H1 (cell line): Measurements from ENCODE around the gene PAXX. TPM values are rescaled to one million over a fixed set of nuclear protein-coding genes. Genes with fewer than 3 reads are reported as not detected.

Source experiments
- CTCF ChIA-PET: fragments of 300-600 bp; sonication (Branson Sonifier 250); formaldehyde crosslinking; loops from one replicate; lab custom pipeline; 2021; ENCODE audit not compliant: partially characterized antibody; lab: Charles Lee
- POLR2A ChIA-PET: fragments of 300-600 bp; sonication (Branson Sonifier 250); formaldehyde crosslinking; loops from one replicate; lab custom pipeline; 2021; ENCODE audit warnings: inconsistent platforms; ENCODE audit not compliant: partially characterized antibody; lab: Charles Lee
- DNase-seq, 2 experiments: peaks; one replicate each; pipeline versions ENCODE4 v3.0.0 to v3.0.0-alpha.2; 2010 to 2022; ENCODE audit warnings: low spot score in 2 of 2, low read depth in 1 of 2, mixed read lengths in 1 of 2
- FAIRE-seq: peaks from 2 replicates; lab custom pipeline; 2011; peaks lifted over from hg19 to GRCh38; lab: Jason Lieb, UNC
- H2AFZ ChIP-seq: 2 replicates; pipeline ENCODE4 v1.8.1; 2012; ENCODE audit warnings: low read length, inconsistent platforms
- H2AK5ac ChIP-seq: 2 replicates; pipeline ENCODE4 v1.6.1; 2013; ENCODE audit warnings: low read depth, low read length
- H2BK120ac ChIP-seq: replicated peaks from 2 replicates; pipeline ENCODE3; 2013; ENCODE audit warnings: low read depth, low read length, inconsistent platforms
- H2BK12ac ChIP-seq: 2 replicates; pipeline ENCODE4 v1.6.1; 2013; ENCODE audit warnings: low read depth, low read length
- H2BK15ac ChIP-seq: 2 replicates; pipeline ENCODE4 v1.6.1; 2013; ENCODE audit warnings: low read length
- H2BK20ac ChIP-seq: 2 replicates; pipeline ENCODE4 v1.6.1; 2013; ENCODE audit warnings: low read length
- H2BK5ac ChIP-seq: 2 replicates; pipeline ENCODE4 v1.6.1; 2013; ENCODE audit warnings: low read depth, low read length
- H3K14ac ChIP-seq: 2 replicates; pipeline ENCODE4 v1.6.1; 2013; ENCODE audit warnings: inconsistent platforms; ENCODE audit not compliant: insufficient read length
- H3K18ac ChIP-seq: 2 replicates; pipeline ENCODE4 v1.6.1; 2013; ENCODE audit warnings: low read length; ENCODE audit errors: extremely low read depth
- H3K23ac ChIP-seq: 2 replicates; pipeline ENCODE4 v1.6.1; 2013; ENCODE audit warnings: inconsistent platforms; ENCODE audit not compliant: insufficient read length
- H3K23me2 ChIP-seq: 2 replicates; pipeline ENCODE4 v1.6.1; 2013; ENCODE audit warnings: low read depth, low read length
- H3K27ac ChIP-seq: 2 replicates; pipeline ENCODE4 v1.6.1; 2011; ENCODE audit warnings: low read depth, low read length, inconsistent platforms
- H3K27me3 ChIP-seq, 4 experiments: replicated peaks in 1 of 4; 1 replicate in 1 of 4; 2 replicates in 3 of 4; pipeline versions ENCODE4 v1.6.1 to v1.8.1; 2011 to 2013; ENCODE audit warnings: low read length in 3 of 4, mild to moderate bottlenecking in 3 of 4, inconsistent platforms in 2 of 4, mixed read lengths in 2 of 4, moderate library complexity in 1 of 4; ENCODE audit not compliant: control insufficient read depth in 3 of 4, insufficient read depth in 3 of 4; ENCODE audit errors: extremely low read depth in 1 of 4
- H3K36me3 ChIP-seq, 4 experiments: 2 replicates each; pipeline versions ENCODE4 v1.6.1 to v1.8.1; 2011 to 2013; ENCODE audit warnings: mild to moderate bottlenecking in 4 of 4, low read length in 3 of 4, moderate library complexity in 2 of 4, control low read depth in 1 of 4, inconsistent platforms in 1 of 4; ENCODE audit not compliant: insufficient read depth in 4 of 4, control insufficient read depth in 2 of 4
- H3K4ac ChIP-seq: replicated peaks from 2 replicates; pipeline ENCODE3; 2013; ENCODE audit warnings: low read length, low read depth, mixed read lengths, inconsistent platforms; ENCODE audit not compliant: insufficient read length
- H3K4me1 ChIP-seq, 4 experiments: replicated peaks in 1 of 4; 1 replicate in 1 of 4; 2 replicates in 3 of 4; pipeline versions ENCODE4 v1.6.1 to v1.8.1; 2011 to 2013; ENCODE audit warnings: low read length in 3 of 4, inconsistent platforms in 2 of 4, mixed read lengths in 1 of 4; ENCODE audit not compliant: insufficient read depth in 4 of 4, control insufficient read depth in 3 of 4
- H3K4me2 ChIP-seq, 2 experiments: 2 replicates each; pipeline versions ENCODE4 v1.6.1 to v1.8.1; 2011 to 2013; ENCODE audit warnings: low read depth in 2 of 2, low read length in 2 of 2, control low read depth in 1 of 2, inconsistent platforms in 1 of 2, mild to moderate bottlenecking in 1 of 2; ENCODE audit not compliant: insufficient read depth in 1 of 2
- H3K4me3 ChIP-seq, 4 experiments: fragments of 200-600, 300-600 bp in 1 of 4; sonication (generic), shearing (Covaris generic), sonication (Bioruptor Twin) in 1 of 4; 2 replicates each; pipeline versions ENCODE4 v1.5.1 to v1.8.1; 2011 to 2016; ENCODE audit warnings: low read length in 4 of 4, low read depth in 3 of 4, control low read depth in 2 of 4, inconsistent platforms in 2 of 4, mild to moderate bottlenecking in 2 of 4, mixed read lengths in 1 of 4, moderate library complexity in 1 of 4; ENCODE audit not compliant: insufficient read depth in 2 of 4; ENCODE audit errors: extremely low read depth in 1 of 4
- H3K56ac ChIP-seq: replicated peaks from 2 replicates; pipeline ENCODE3; 2013; ENCODE audit warnings: low read depth, mild to moderate bottlenecking, mixed read lengths, low read length, inconsistent platforms; ENCODE audit not compliant: insufficient read length
- H3K79me1 ChIP-seq: 2 replicates; pipeline ENCODE4 v1.6.1; 2013; ENCODE audit warnings: low read depth, low read length, control low read depth
- H3K79me2 ChIP-seq, 2 experiments: 2 replicates each; pipeline versions ENCODE4 v1.6.1 to v1.8.1; 2012 to 2013; ENCODE audit warnings: low read length in 2 of 2, mild to moderate bottlenecking in 2 of 2, inconsistent platforms in 1 of 2; ENCODE audit not compliant: insufficient read depth in 2 of 2, control insufficient read depth in 1 of 2
- H3K9ac ChIP-seq, 4 experiments: replicated peaks in 1 of 4; 1 replicate in 1 of 4; 2 replicates in 3 of 4; pipeline versions ENCODE4 v1.6.1 to v1.8.1; 2011 to 2013; ENCODE audit warnings: low read depth in 3 of 4, low read length in 3 of 4, control low read depth in 2 of 4, mild to moderate bottlenecking in 2 of 4, moderate library complexity in 2 of 4, inconsistent platforms in 1 of 4; ENCODE audit errors: extremely low read depth in 1 of 4
- H3K9me3 ChIP-seq, 2 experiments: 2 replicates each; pipeline versions ENCODE4 v1.6.1 to v1.8.1; 2012 to 2013; ENCODE audit warnings: mild to moderate bottlenecking in 2 of 2, moderate library complexity in 2 of 2, control low read depth in 1 of 2, inconsistent platforms in 1 of 2, low read depth in 1 of 2, low read length in 1 of 2, mixed read lengths in 1 of 2; ENCODE audit not compliant: insufficient read depth in 2 of 2
- H4K20me1 ChIP-seq, 2 experiments: replicated peaks in 1 of 2; 2 replicates each; pipeline versions ENCODE3 to v1.8.1; 2011 to 2013; ENCODE audit warnings: inconsistent platforms in 2 of 2, low read length in 2 of 2, mild to moderate bottlenecking in 1 of 2; ENCODE audit not compliant: insufficient read depth in 2 of 2, control insufficient read depth in 1 of 2
- H4K5ac ChIP-seq: 2 replicates; pipeline ENCODE4 v1.6.1; 2013; ENCODE audit warnings: low read length, low read depth, mixed read lengths, inconsistent platforms; ENCODE audit not compliant: insufficient read length
- H4K8ac ChIP-seq: 2 replicates; pipeline ENCODE4 v1.8.0; 2013; ENCODE audit warnings: mild to moderate bottlenecking, moderate library complexity, low read length, inconsistent platforms; ENCODE audit not compliant: insufficient read depth; ENCODE audit errors: extremely low read depth
- H4K91ac ChIP-seq: replicated peaks from 2 replicates; pipeline ENCODE3; 2013; ENCODE audit warnings: low read length, mixed read lengths, inconsistent platforms; ENCODE audit not compliant: insufficient read length
- BRCA1 ChIP-seq: IDR thresholded peaks from 2 replicates; pipeline ENCODE4 v1.6.1; 2012; ENCODE audit warnings: low read depth, low read length, improper control_type of control experiment
- CREB1 ChIP-seq: IDR thresholded peaks from 2 replicates; pipeline ENCODE4 v1.6.1; 2012; ENCODE audit warnings: inconsistent platforms
- EZH2 ChIP-seq: fragments of 200-600 bp; sonication (generic); IDR thresholded peaks from 2 replicates; pipeline ENCODE4 v1.7.1; 2012; ENCODE audit warnings: low read depth, mild to moderate bottlenecking, moderate library complexity, low read length, inconsistent platforms; ENCODE audit not compliant: severe bottlenecking
- HDAC2 ChIP-seq, 2 experiments: fragments of 300-600 bp in 1 of 2; sonication (generic) in 1 of 2; IDR thresholded peaks; 2 replicates each; pipeline ENCODE4 v1.6.1; 2011 to 2012; ENCODE audit warnings: low read depth in 2 of 2, low read length in 2 of 2, mild to moderate bottlenecking in 2 of 2, moderate library complexity in 2 of 2, borderline replicate concordance in 1 of 2, inconsistent platforms in 1 of 2
- KDM5A ChIP-seq: fragments of 200-600 bp; IDR thresholded peaks from 2 replicates; pipeline ENCODE4 v1.7.1; 2012; ENCODE audit warnings: mild to moderate bottlenecking, low read length, inconsistent platforms, mixed read lengths
- SP2 ChIP-seq: IDR thresholded peaks from 2 replicates; pipeline ENCODE4 v1.6.1; 2012; ENCODE audit warnings: mild to moderate bottlenecking, low read length, inconsistent platforms
- TAF1 ChIP-seq: IDR thresholded peaks from 2 replicates; pipeline ENCODE4 v1.6.1; 2011; ENCODE audit warnings: mild to moderate bottlenecking, low read depth, low read length
- WGBS, 2 experiments: shearing (Covaris generic) in 1 of 2; methylation state at CpG; one replicate each; pipeline versions ENCODE4 v1.1.6 to v1.1.7; 2013 to 2015; ENCODE audit warnings: low lambda C conversion rate in 2 of 2, mixed read lengths in 2 of 2, inconsistent platforms in 1 of 2, low coverage in 1 of 2, missing lambda C conversion rate in 1 of 2; ENCODE audit not compliant: insufficient replicate concordance in 2 of 2, insufficient coverage in 1 of 2, insufficient read length in 1 of 2; ENCODE audit errors: extremely low coverage in 1 of 2, missing lambda C conversion rate in 1 of 2; 5-methylcytosine and 5-hydroxymethylcytosine counted together
- polyA plus RNA-seq, 7 experiments: library from polyadenylated mRNA; depleted of rRNA in 3 of 7; stranded (reverse) in 5 of 7; unstranded in 2 of 7; fragments of >200 nt in 5 of 7; fragments of 200-250 nt in 2 of 7; gene quantifications; 1 replicate in 5 of 7; 2 replicates in 1 of 7; 4 replicates in 1 of 7; pipeline versions ENCODE4 v1.2.1 to v1.2.3, GENCODE V29; 2011 to 2013; ENCODE audit warnings: missing spikeins in 2 of 7, mixed read lengths in 2 of 7
- total RNA-seq: library from RNA; stranded (reverse); fragmentation: NEBNext Ultra II Directional; extraction: Animal tissue kit (Norgen Biotek cat#: 25700); gene quantifications from 2 replicates; pipeline ENCODE4 v1.2.1, GENCODE V29; 2021
- TF ChIP-seq, protein P1 (sequence below), 3 experiments: IDR thresholded peaks; 1 replicate in 2 of 3; 2 replicates in 1 of 3; pipeline versions ENCODE4 v1.5.1 to v1.6.1; 2011; ENCODE audit warnings: low read length in 3 of 3, mild to moderate bottlenecking in 3 of 3, inconsistent platforms in 2 of 3, low read depth in 1 of 3, moderate library complexity in 1 of 3; ENCODE audit not compliant: insufficient read depth in 1 of 3; ENCODE audit errors: control extremely low read depth in 1 of 3

Gene PAXX
- total and polyA plus RNA-seq, 2 of the 8 experiments (the other 6 are each of a cell fraction or from before 2014, with no cell fraction given), result 43.4 to 45.9 TPM

GRCh38 chr9:136962701-136963248 lies 29.4 kb upstream of the PAXX start:
- peak overlapping the region; percentile 85 for H4K91ac ChIP-seq
- H3K4me2 ChIP-seq, result no peak overlapping the region
- H2AFZ ChIP-seq, result no peak overlapping the region
- no peak overlapping the region for H3K4ac ChIP-seq
- H4K8ac ChIP-seq, result no peak overlapping the region
- H2BK5ac ChIP-seq, result no peak overlapping the region; the same call in 1 of the 2 replicates
- DNase-seq (no peak), FAIRE-seq (no peak)
- no peak overlapping the region for H3K14ac ChIP-seq
- H3K56ac ChIP-seq, result no peak overlapping the region
- H3K27me3 ChIP-seq, result no peaks in the 10 kb centered on the region
- ChIA-PET POLR2A (interaction anchor here (1.5 kb wide), 1 partner anchor 25 kb away, joined by 3 read pairs; no protein-coding TSS in a partner anchor), CTCF (interaction anchor here (0.6 to 5.6 kb wide), 7 partner anchors 10 to 129 kb away, joined by 3 to 32 read pairs (median 5); partner anchors contain the start of genes LCN12 and PTGDS)
- no peaks in the 10 kb centered on the region for H3K36me3 ChIP-seq
- no peak overlapping the region for H2BK15ac ChIP-seq
- H3K79me1 ChIP-seq, result no peaks in the 10 kb centered on the region; the same call in 1 of the 2 replicates
- no peak overlapping the region for H3K27ac ChIP-seq
- H3K4me3 ChIP-seq, result no peak overlapping the region
- H3K18ac ChIP-seq, result no peak overlapping the region
- 90% methylated on average over 11 of the region's 11 CpGs; no CpG with 5 or more reads in 1 of the 2 experiments for WGBS, 2 experiments
- H3K79me2 ChIP-seq, result no peaks in the 10 kb centered on the region
- 0 out of 7 replicates have a peak overlapping the region, but pooled peaks of 1 of the 4 experiments have one; percentile 41 for H3K9ac ChIP-seq
- TF ChIP-seq, protein P1, sequence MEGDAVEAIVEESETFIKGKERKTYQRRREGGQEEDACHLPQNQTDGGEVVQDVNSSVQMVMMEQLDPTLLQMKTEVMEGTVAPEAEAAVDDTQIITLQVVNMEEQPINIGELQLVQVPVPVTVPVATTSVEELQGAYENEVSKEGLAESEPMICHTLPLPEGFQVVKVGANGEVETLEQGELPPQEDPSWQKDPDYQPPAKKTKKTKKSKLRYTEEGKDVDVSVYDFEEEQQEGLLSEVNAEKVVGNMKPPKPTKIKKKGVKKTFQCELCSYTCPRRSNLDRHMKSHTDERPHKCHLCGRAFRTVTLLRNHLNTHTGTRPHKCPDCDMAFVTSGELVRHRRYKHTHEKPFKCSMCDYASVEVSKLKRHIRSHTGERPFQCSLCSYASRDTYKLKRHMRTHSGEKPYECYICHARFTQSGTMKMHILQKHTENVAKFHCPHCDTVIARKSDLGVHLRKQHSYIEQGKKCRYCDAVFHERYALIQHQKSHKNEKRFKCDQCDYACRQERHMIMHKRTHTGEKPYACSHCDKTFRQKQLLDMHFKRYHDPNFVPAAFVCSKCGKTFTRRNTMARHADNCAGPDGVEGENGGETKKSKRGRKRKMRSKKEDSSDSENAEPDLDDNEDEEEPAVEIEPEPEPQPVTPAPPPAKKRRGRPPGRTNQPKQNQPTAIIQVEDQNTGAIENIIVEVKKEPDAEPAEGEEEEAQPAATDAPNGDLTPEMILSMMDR (IDR thresholded peaks at IDR 0.05; ENCODE audit: control extremely low read depth in 1 of 3, insufficient read depth in 1 of 3, low read depth in 1 of 3, low read length in 3 of 3), result no peak
- TF ChIP-seq BRCA1 (no peak), EZH2 (no peak), SP2 (no peak), KDM5A (no peak), HDAC2 (IDR thresholded peaks at IDR 0.05; ENCODE audit: borderline replicate concordance in 1 of 2, low read depth in 2 of 2, low read length in 2 of 2) (no peak), CREB1 (no peak), TAF1 (no peak)
- H2AK5ac ChIP-seq, result no peak overlapping the region
- H4K5ac ChIP-seq, result no peak overlapping the region
- no peak overlapping the region for H2BK12ac ChIP-seq
- no peak overlapping the region for H2BK120ac ChIP-seq
- no peaks in the 10 kb centered on the region for H4K20me1 ChIP-seq
- H3K23me2 ChIP-seq, result no peaks in the 10 kb centered on the region
- H2BK20ac ChIP-seq, result no peak overlapping the region
- H3K4me1 ChIP-seq, result peaks cover 0 to 9% (median 5%) of the 10 kb centered on the region in 4 experiments; a peak in 5 of 7 replicates
- no peaks in the 10 kb centered on the region for H3K9me3 ChIP-seq
- H3K23ac ChIP-seq, result no peak overlapping the region
